Coronary artery (tissue), 2 donors: ENCODE measurements around the gene PCSK4.

ENCODE experiments used
- DNase-seq: peaks from one replicate; pipeline ENCODE4 v3.0.0-alpha.2; 2017; ENCODE audit warnings: low spot score
- H3K27ac ChIP-seq, 2 donors: fragments of 200-600 bp; sonication (generic); one replicate each; pipeline ENCODE4 v1.5.1; 2016 to 2019
- H3K4me3 ChIP-seq: fragments of 200-600 bp; sonication (generic); 2 replicates; pipeline ENCODE4 v1.5.1; 2016; ENCODE audit warnings: mild to moderate bottlenecking, moderate library complexity
- CTCF ChIP-seq: fragments of 200-600 bp; sonication (generic); IDR thresholded peaks from one replicate; pipeline ENCODE4 v1.5.1; 2019; ENCODE audit warnings: antibody characterized with exemption

The PCSK4 gene

GRCh38 chr19:1474011-1474764 is 16.0 kb downstream of the PCSK4 start:
- H3K4me3 ChIP-seq = no peak overlapping the region
- no peak for TF ChIP-seq CTCF
- no peak for DNase-seq
- H3K27ac ChIP-seq = no peak overlapping the region

- no peak for TF ChIP-seq CTCF
- DNase-seq = no peak
- no peak overlapping the region for H3K27ac ChIP-seq
- H3K4me3 ChIP-seq = no peak overlapping the region
These were observed 16.9 kb downstream of the PCSK4 start for GRCh38 chr19:1473085-1473851.

- Histone ChIP-seq H3K4me3 (no peak overlapping the region), H3K27ac (no peak overlapping the region)
- no peak for DNase-seq
These were observed 17.7 kb downstream of the PCSK4 start for GRCh38 chr19:1472231-1473084.

GRCh38 chr19:1471515-1472160 is 18.5 kb downstream of the PCSK4 start:
- peak overlapping the region; percentile 69 for H3K4me3 ChIP-seq
- no peak for DNase-seq
- no peak overlapping the region for H3K27ac ChIP-seq
- no peak for TF ChIP-seq CTCF

More at GRCh38 chr19:1472231-1473084, 17.7 kb downstream of the PCSK4 start:
- TF ChIP-seq CTCF = no peak

- no peak for DNase-seq
- TF ChIP-seq CTCF = no peak
- Histone ChIP-seq H3K4me3 (peak overlapping the region; percentile 69), H3K27ac (no peak overlapping the region)
These were observed 19.1 kb downstream of the PCSK4 start for GRCh38 chr19:1471010-1471514.

GRCh38 chr19:1470305-1471009 is 19.7 kb downstream of the PCSK4 start:
- DNase-seq = no peak
- Histone ChIP-seq H3K4me3 (peak overlapping the region; percentile 69), H3K27ac (no peak overlapping the region)
- TF ChIP-seq CTCF = no peak
